H1 (cell line): ENCODE results near the gene FOXK1. TPM values are rescaled to one million over a fixed set of nuclear protein-coding genes. Genes with fewer than 3 reads are reported as not detected.

Source experiments
- CTCF ChIA-PET: fragments of 300-600 bp; sonication (Branson Sonifier 250); formaldehyde crosslinking; loops from one replicate; lab custom pipeline; 2021; ENCODE audit not compliant: partially characterized antibody; lab: Charles Lee
- POLR2A ChIA-PET: fragments of 300-600 bp; sonication (Branson Sonifier 250); formaldehyde crosslinking; loops from one replicate; lab custom pipeline; 2021; ENCODE audit warnings: inconsistent platforms; ENCODE audit not compliant: partially characterized antibody; lab: Charles Lee
- DNase-seq, 2 experiments: peaks; one replicate each; pipeline versions ENCODE4 v3.0.0 to v3.0.0-alpha.2; 2010 to 2022; ENCODE audit warnings: low spot score in 2 of 2, low read depth in 1 of 2, mixed read lengths in 1 of 2
- FAIRE-seq: peaks from 2 replicates; lab custom pipeline; 2011; peaks lifted over from hg19 to GRCh38; lab: Jason Lieb, UNC
- H2AFZ ChIP-seq: 2 replicates; pipeline ENCODE4 v1.8.1; 2012; ENCODE audit warnings: low read length, inconsistent platforms
- H2AK5ac ChIP-seq: 2 replicates; pipeline ENCODE4 v1.6.1; 2013; ENCODE audit warnings: low read depth, low read length
- H2BK120ac ChIP-seq: replicated peaks from 2 replicates; pipeline ENCODE3; 2013; ENCODE audit warnings: low read depth, low read length, inconsistent platforms
- H2BK12ac ChIP-seq: 2 replicates; pipeline ENCODE4 v1.6.1; 2013; ENCODE audit warnings: low read depth, low read length
- H2BK15ac ChIP-seq: 2 replicates; pipeline ENCODE4 v1.6.1; 2013; ENCODE audit warnings: low read length
- H2BK20ac ChIP-seq: 2 replicates; pipeline ENCODE4 v1.6.1; 2013; ENCODE audit warnings: low read length
- H2BK5ac ChIP-seq: 2 replicates; pipeline ENCODE4 v1.6.1; 2013; ENCODE audit warnings: low read depth, low read length
- H3K14ac ChIP-seq: 2 replicates; pipeline ENCODE4 v1.6.1; 2013; ENCODE audit warnings: inconsistent platforms; ENCODE audit not compliant: insufficient read length
- H3K18ac ChIP-seq: 2 replicates; pipeline ENCODE4 v1.6.1; 2013; ENCODE audit warnings: low read length; ENCODE audit errors: extremely low read depth
- H3K23ac ChIP-seq: 2 replicates; pipeline ENCODE4 v1.6.1; 2013; ENCODE audit warnings: inconsistent platforms; ENCODE audit not compliant: insufficient read length
- H3K23me2 ChIP-seq: 2 replicates; pipeline ENCODE4 v1.6.1; 2013; ENCODE audit warnings: low read depth, low read length
- H3K27ac ChIP-seq: 2 replicates; pipeline ENCODE4 v1.6.1; 2011; ENCODE audit warnings: low read depth, low read length, inconsistent platforms
- H3K27me3 ChIP-seq, 4 experiments: replicated peaks in 1 of 4; 1 replicate in 1 of 4; 2 replicates in 3 of 4; pipeline versions ENCODE4 v1.6.1 to v1.8.1; 2011 to 2013; ENCODE audit warnings: low read length in 3 of 4, mild to moderate bottlenecking in 3 of 4, inconsistent platforms in 2 of 4, mixed read lengths in 2 of 4, moderate library complexity in 1 of 4; ENCODE audit not compliant: control insufficient read depth in 3 of 4, insufficient read depth in 3 of 4; ENCODE audit errors: extremely low read depth in 1 of 4
- H3K36me3 ChIP-seq, 4 experiments: 2 replicates each; pipeline versions ENCODE4 v1.6.1 to v1.8.1; 2011 to 2013; ENCODE audit warnings: mild to moderate bottlenecking in 4 of 4, low read length in 3 of 4, moderate library complexity in 2 of 4, control low read depth in 1 of 4, inconsistent platforms in 1 of 4; ENCODE audit not compliant: insufficient read depth in 4 of 4, control insufficient read depth in 2 of 4
- H3K4ac ChIP-seq: replicated peaks from 2 replicates; pipeline ENCODE3; 2013; ENCODE audit warnings: low read length, low read depth, mixed read lengths, inconsistent platforms; ENCODE audit not compliant: insufficient read length
- H3K4me1 ChIP-seq, 4 experiments: replicated peaks in 1 of 4; 1 replicate in 1 of 4; 2 replicates in 3 of 4; pipeline versions ENCODE4 v1.6.1 to v1.8.1; 2011 to 2013; ENCODE audit warnings: low read length in 3 of 4, inconsistent platforms in 2 of 4, mixed read lengths in 1 of 4; ENCODE audit not compliant: insufficient read depth in 4 of 4, control insufficient read depth in 3 of 4
- H3K4me2 ChIP-seq, 2 experiments: 2 replicates each; pipeline versions ENCODE4 v1.6.1 to v1.8.1; 2011 to 2013; ENCODE audit warnings: low read depth in 2 of 2, low read length in 2 of 2, control low read depth in 1 of 2, inconsistent platforms in 1 of 2, mild to moderate bottlenecking in 1 of 2; ENCODE audit not compliant: insufficient read depth in 1 of 2
- H3K4me3 ChIP-seq, 4 experiments: fragments of 200-600, 300-600 bp in 1 of 4; sonication (generic), shearing (Covaris generic), sonication (Bioruptor Twin) in 1 of 4; 2 replicates each; pipeline versions ENCODE4 v1.5.1 to v1.8.1; 2011 to 2016; ENCODE audit warnings: low read length in 4 of 4, low read depth in 3 of 4, control low read depth in 2 of 4, inconsistent platforms in 2 of 4, mild to moderate bottlenecking in 2 of 4, mixed read lengths in 1 of 4, moderate library complexity in 1 of 4; ENCODE audit not compliant: insufficient read depth in 2 of 4; ENCODE audit errors: extremely low read depth in 1 of 4
- H3K56ac ChIP-seq: replicated peaks from 2 replicates; pipeline ENCODE3; 2013; ENCODE audit warnings: low read depth, mild to moderate bottlenecking, mixed read lengths, low read length, inconsistent platforms; ENCODE audit not compliant: insufficient read length
- H3K79me1 ChIP-seq: 2 replicates; pipeline ENCODE4 v1.6.1; 2013; ENCODE audit warnings: low read depth, low read length, control low read depth
- H3K79me2 ChIP-seq, 2 experiments: 2 replicates each; pipeline versions ENCODE4 v1.6.1 to v1.8.1; 2012 to 2013; ENCODE audit warnings: low read length in 2 of 2, mild to moderate bottlenecking in 2 of 2, inconsistent platforms in 1 of 2; ENCODE audit not compliant: insufficient read depth in 2 of 2, control insufficient read depth in 1 of 2
- H3K9ac ChIP-seq, 4 experiments: replicated peaks in 1 of 4; 1 replicate in 1 of 4; 2 replicates in 3 of 4; pipeline versions ENCODE4 v1.6.1 to v1.8.1; 2011 to 2013; ENCODE audit warnings: low read depth in 3 of 4, low read length in 3 of 4, control low read depth in 2 of 4, mild to moderate bottlenecking in 2 of 4, moderate library complexity in 2 of 4, inconsistent platforms in 1 of 4; ENCODE audit errors: extremely low read depth in 1 of 4
- H3K9me3 ChIP-seq, 2 experiments: 2 replicates each; pipeline versions ENCODE4 v1.6.1 to v1.8.1; 2012 to 2013; ENCODE audit warnings: mild to moderate bottlenecking in 2 of 2, moderate library complexity in 2 of 2, control low read depth in 1 of 2, inconsistent platforms in 1 of 2, low read depth in 1 of 2, low read length in 1 of 2, mixed read lengths in 1 of 2; ENCODE audit not compliant: insufficient read depth in 2 of 2
- H4K20me1 ChIP-seq, 2 experiments: replicated peaks in 1 of 2; 2 replicates each; pipeline versions ENCODE3 to v1.8.1; 2011 to 2013; ENCODE audit warnings: inconsistent platforms in 2 of 2, low read length in 2 of 2, mild to moderate bottlenecking in 1 of 2; ENCODE audit not compliant: insufficient read depth in 2 of 2, control insufficient read depth in 1 of 2
- H4K5ac ChIP-seq: 2 replicates; pipeline ENCODE4 v1.6.1; 2013; ENCODE audit warnings: low read length, low read depth, mixed read lengths, inconsistent platforms; ENCODE audit not compliant: insufficient read length
- H4K8ac ChIP-seq: 2 replicates; pipeline ENCODE4 v1.8.0; 2013; ENCODE audit warnings: mild to moderate bottlenecking, moderate library complexity, low read length, inconsistent platforms; ENCODE audit not compliant: insufficient read depth; ENCODE audit errors: extremely low read depth
- H4K91ac ChIP-seq: replicated peaks from 2 replicates; pipeline ENCODE3; 2013; ENCODE audit warnings: low read length, mixed read lengths, inconsistent platforms; ENCODE audit not compliant: insufficient read length
- POLR2AphosphoS5 ChIP-seq: IDR thresholded peaks from 2 replicates; pipeline ENCODE4 v1.6.1; 2011; ENCODE audit warnings: low read depth, low read length
- RBBP5 ChIP-seq: IDR thresholded peaks from 2 replicates; pipeline ENCODE4 v1.7.1; 2012; ENCODE audit warnings: low read depth, mild to moderate bottlenecking, inconsistent platforms, low read length, moderate library complexity, borderline replicate concordance
- SP1 ChIP-seq: IDR thresholded peaks from 2 replicates; pipeline ENCODE4 v1.6.1; 2011; ENCODE audit warnings: low read depth, low read length
- TAF7 ChIP-seq: optimal IDR thresholded peaks from 2 replicates; pipeline ENCODE3; 2011; ENCODE audit warnings: low read depth, mild to moderate bottlenecking, inconsistent platforms, low read length, moderate library complexity, borderline replicate concordance
- USF2 ChIP-seq: IDR thresholded peaks from 2 replicates; pipeline ENCODE4 v1.6.1; 2011; ENCODE audit warnings: low read length, improper control_type of control experiment
- WGBS, 2 experiments: shearing (Covaris generic) in 1 of 2; methylation state at CpG; one replicate each; pipeline versions ENCODE4 v1.1.6 to v1.1.7; 2013 to 2015; ENCODE audit warnings: low lambda C conversion rate in 2 of 2, mixed read lengths in 2 of 2, inconsistent platforms in 1 of 2, low coverage in 1 of 2, missing lambda C conversion rate in 1 of 2; ENCODE audit not compliant: insufficient replicate concordance in 2 of 2, insufficient coverage in 1 of 2, insufficient read length in 1 of 2; ENCODE audit errors: extremely low coverage in 1 of 2, missing lambda C conversion rate in 1 of 2; 5-methylcytosine and 5-hydroxymethylcytosine counted together
- polyA plus RNA-seq, 7 experiments: library from polyadenylated mRNA; depleted of rRNA in 3 of 7; stranded (reverse) in 5 of 7; unstranded in 2 of 7; fragments of >200 nt in 5 of 7; fragments of 200-250 nt in 2 of 7; gene quantifications; 1 replicate in 5 of 7; 2 replicates in 1 of 7; 4 replicates in 1 of 7; pipeline versions ENCODE4 v1.2.1 to v1.2.3, GENCODE V29; 2011 to 2013; ENCODE audit warnings: missing spikeins in 2 of 7, mixed read lengths in 2 of 7
- total RNA-seq: library from RNA; stranded (reverse); fragmentation: NEBNext Ultra II Directional; extraction: Animal tissue kit (Norgen Biotek cat#: 25700); gene quantifications from 2 replicates; pipeline ENCODE4 v1.2.1, GENCODE V29; 2021

FOXK1 gene
- total and polyA plus RNA-seq, 2 of the 8 experiments (the other 6 are each of a cell fraction or from before 2014, with no cell fraction given), result 2.0 to 8.5 TPM

GRCh38 chr7:4770886-4771285 lies 88.8 kb downstream of the FOXK1 start:
- H2BK5ac ChIP-seq, result no peak overlapping the region
- H2AFZ ChIP-seq, result no peak overlapping the region
- H4K5ac ChIP-seq, result no peak overlapping the region
- ChIA-PET CTCF (interaction anchor here (0.8 kb wide), 1 partner anchor 158 kb away, joined by 3 read pairs; no protein-coding TSS in a partner anchor), POLR2A (no interaction called here)
- no peak overlapping the region for H3K4me2 ChIP-seq
- H2AK5ac ChIP-seq, result no peak overlapping the region
- H3K56ac ChIP-seq, result no peak overlapping the region
- no peak overlapping the region for H3K14ac ChIP-seq
- no peaks in the 10 kb centered on the region; a peak in 1 of 8 replicates for H3K36me3 ChIP-seq
- H2BK15ac ChIP-seq, result no peak overlapping the region
- no peak overlapping the region for H3K4me3 ChIP-seq
- no peak overlapping the region for H3K18ac ChIP-seq
- H3K9me3 ChIP-seq, result no peaks in the 10 kb centered on the region
- no peak overlapping the region for H3K9ac ChIP-seq
- H3K4me1 ChIP-seq, result peaks cover 0 to 5% (median 4%) of the 10 kb centered on the region in 4 experiments; a peak in 3 of 7 replicates
- H4K20me1 ChIP-seq, result no peaks in the 10 kb centered on the region
- H3K27ac ChIP-seq, result no peak overlapping the region
- H2BK20ac ChIP-seq, result no peak overlapping the region
- peaks cover 0 to 3% of the 10 kb centered on the region in 2 experiments; a peak in 2 of 4 replicates for H3K79me2 ChIP-seq
- FAIRE-seq, result no peak
- TF ChIP-seq USF2 (no peak), SP1 (no peak), RBBP5 (no peak), TAF7 (no peak), POLR2AphosphoS5 (no peak)
- no peaks in the 10 kb centered on the region for H3K79me1 ChIP-seq
- H2BK12ac ChIP-seq, result no peak overlapping the region
- H4K8ac ChIP-seq, result no peak overlapping the region
- H3K23ac ChIP-seq, result no peak overlapping the region
- 0 out of 7 replicates have a peak, but pooled peaks cover 0 to 2% (median 0%) of the 10 kb centered on the region in 4 experiments for H3K27me3 ChIP-seq
- peaks cover 7% of the 10 kb centered on the region; the same call in 1 of the 2 replicates for H3K23me2 ChIP-seq
- H3K4ac ChIP-seq, result no peak overlapping the region
- no peak overlapping the region for H4K91ac ChIP-seq
- no peak overlapping the region for H2BK120ac ChIP-seq
- no peak for DNase-seq
- 89% methylated on average over 9 of the region's 9 CpGs; no CpG with 5 or more reads in 1 of the 2 experiments for WGBS, 2 experiments
